Epithelial cell of proximal tubule (primary cell): ENCODE data around the gene TIAM2. TPM values are rescaled to one million over a fixed set of nuclear protein-coding genes. Genes with fewer than 3 reads are reported as not detected.

Experiments used
- DNase-seq: peaks from one replicate; pipeline ENCODE4 v3.0.0-alpha.2; 2011; ENCODE audit warnings: low read depth
- H3K4me3 ChIP-seq: 2 replicates; pipeline ENCODE4 v1.5.1; 2011; ENCODE audit warnings: low read depth, mild to moderate bottlenecking, low read length
- total RNA-seq: library from RNA; depleted of rRNA; stranded (reverse); fragments of >200 nt; gene quantifications from 2 replicates; pipeline ENCODE4 v1.2.3, GENCODE V29; 2015
- TF ChIP-seq, protein P1 (sequence below): conservative IDR thresholded peaks from 2 replicates; pipeline ENCODE4 v1.5.1; 2012; ENCODE audit warnings: low read depth, mild to moderate bottlenecking, low read length

TIAM2 gene
- total RNA-seq, 1 donor from 2014 or later, result 9.9 TPM

DNA sequence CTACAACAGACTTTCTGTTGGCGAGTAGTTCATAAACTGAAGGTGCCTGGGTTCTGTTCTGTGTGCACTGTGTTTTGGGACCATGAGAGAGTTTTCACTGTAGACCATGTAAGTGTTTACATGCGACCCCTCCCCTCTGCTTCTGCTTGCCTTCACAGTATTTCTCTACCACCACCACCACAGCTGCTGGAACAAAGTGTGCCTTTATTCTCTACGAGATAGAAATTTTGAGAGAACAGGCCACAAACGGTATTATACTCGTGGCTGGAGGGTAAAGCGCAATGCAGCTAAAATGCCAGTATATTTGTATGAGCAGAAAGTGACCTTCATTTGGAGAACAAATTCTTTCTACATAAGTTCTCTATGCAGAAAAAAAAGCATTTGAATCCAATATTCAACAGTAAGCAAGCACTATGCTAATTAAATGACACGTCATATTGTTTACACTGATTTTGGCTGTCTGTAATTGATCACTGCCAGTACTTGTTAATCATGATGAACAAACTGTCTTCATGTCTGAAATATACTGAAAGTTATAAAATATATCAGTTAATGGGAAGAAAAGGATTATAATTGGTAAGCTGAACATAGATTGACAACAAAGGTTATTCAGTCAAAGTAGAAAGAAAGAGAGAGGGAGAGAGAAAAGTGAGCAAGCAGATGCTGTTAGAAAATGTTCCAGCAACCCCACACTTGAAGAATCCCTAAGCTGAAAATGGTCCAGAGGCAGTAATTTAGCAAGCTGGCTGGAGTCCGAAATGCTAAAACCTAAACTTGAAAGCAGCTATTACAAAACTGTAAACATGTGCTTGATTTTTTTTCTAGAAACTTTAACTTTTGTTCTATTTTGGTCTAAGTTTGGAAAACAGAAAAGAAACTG, 277.5 kb downstream of the TIAM2 start:
- TF ChIP-seq, protein P1, sequence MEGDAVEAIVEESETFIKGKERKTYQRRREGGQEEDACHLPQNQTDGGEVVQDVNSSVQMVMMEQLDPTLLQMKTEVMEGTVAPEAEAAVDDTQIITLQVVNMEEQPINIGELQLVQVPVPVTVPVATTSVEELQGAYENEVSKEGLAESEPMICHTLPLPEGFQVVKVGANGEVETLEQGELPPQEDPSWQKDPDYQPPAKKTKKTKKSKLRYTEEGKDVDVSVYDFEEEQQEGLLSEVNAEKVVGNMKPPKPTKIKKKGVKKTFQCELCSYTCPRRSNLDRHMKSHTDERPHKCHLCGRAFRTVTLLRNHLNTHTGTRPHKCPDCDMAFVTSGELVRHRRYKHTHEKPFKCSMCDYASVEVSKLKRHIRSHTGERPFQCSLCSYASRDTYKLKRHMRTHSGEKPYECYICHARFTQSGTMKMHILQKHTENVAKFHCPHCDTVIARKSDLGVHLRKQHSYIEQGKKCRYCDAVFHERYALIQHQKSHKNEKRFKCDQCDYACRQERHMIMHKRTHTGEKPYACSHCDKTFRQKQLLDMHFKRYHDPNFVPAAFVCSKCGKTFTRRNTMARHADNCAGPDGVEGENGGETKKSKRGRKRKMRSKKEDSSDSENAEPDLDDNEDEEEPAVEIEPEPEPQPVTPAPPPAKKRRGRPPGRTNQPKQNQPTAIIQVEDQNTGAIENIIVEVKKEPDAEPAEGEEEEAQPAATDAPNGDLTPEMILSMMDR, result no peak
- DNase-seq, result no peak
- no peak overlapping the region for H3K4me3 ChIP-seq

DNA sequence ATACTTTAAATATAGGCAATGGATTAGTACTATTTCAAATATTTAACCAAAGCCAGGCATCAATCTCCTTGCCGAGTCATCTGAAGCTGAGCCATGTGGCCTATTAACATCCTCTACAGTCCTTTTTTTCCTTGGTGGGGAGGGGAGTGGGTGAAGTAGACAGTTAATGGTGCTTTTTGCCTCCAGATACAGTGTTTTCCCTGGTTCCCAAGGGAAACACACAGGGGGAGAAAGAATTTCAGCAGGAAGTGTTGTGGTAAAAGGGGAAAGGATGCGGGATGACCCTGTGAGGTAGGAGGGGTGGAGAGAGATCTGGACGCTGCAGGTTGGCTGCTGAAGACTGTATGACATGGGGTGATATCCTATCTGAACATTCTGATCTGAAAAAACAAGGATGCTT, 278.3 kb downstream of the TIAM2 start:
- no peak overlapping the region for H3K4me3 ChIP-seq
- peak; percentile 7 for DNase-seq
- TF ChIP-seq, protein P1, result no peak

DNA sequence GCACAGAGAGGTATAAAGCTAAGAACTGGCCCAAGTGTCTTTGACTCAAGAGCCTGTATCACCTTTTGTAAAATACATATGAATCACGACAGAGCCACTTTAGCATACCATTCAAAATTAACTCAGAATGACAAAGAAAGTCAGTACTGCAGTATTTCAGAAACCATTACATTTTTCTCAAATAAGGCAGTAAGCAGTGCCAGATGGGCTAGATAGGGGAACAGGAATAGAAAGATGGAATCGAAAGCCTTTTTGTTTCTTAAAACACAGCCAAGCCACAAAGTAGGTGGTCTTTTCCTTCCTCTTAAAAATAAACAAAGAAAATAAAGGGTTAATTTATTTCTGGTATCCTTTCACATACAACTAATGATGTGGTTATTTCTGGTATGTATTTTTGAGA, 279.0 kb downstream of the TIAM2 start:
- DNase-seq, result no peak
- TF ChIP-seq, protein P1, result no peak
- H3K4me3 ChIP-seq, result no peak overlapping the region

DNA sequence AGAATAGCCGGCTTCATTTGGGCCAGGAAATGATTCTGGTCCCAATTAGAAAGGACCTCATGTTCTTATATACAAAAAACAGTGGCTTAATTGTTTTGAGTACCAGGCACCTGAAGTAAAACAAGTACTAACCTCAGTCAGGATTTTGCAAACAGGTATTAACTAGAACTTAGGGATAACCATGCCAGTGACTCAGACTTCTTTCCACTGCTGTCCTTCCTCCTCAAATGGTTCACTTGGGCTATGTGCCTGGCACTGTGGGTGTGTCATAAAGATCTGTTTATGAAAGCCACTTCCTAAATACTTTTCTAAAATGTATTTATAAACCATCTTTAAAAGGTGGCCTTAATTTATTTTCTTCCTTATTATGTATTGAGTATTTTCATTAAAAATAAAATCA, 279.4 kb downstream of the TIAM2 start:
- TF ChIP-seq, protein P1, result no peak
- no peak overlapping the region for H3K4me3 ChIP-seq
- DNase-seq, result peak; percentile 18

DNA sequence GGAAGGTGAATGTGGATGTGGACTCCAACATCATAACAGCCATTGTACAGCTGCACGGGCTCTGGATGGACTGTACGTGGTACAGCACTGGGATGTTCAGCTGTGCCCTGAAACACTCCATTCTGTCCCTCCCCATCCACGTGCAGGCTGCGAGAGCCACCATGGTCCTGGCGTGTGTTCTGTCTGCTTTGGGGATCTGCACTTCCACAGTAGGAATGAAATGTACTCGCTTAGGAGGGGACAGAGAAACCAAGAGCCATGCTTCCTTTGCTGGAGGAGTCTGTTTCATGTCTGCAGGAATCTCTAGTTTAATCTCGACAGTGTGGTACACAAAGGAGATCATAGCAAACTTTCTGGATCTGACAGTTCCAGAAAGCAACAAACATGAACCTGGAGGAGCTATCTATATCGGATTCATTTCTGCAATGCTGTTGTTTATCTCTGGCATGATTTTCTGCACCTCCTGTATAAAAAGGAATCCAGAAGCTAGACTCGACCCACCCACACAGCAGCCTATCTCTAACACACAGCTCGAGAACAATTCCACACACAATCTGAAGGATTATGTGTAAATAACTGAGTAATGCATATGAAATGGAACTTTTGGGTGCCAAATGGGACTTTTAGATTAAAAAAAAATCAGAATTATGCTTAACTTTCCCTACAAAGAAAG, 280.8 kb downstream of the TIAM2 start:
- H3K4me3 ChIP-seq, result no peak overlapping the region
- DNase-seq, result no peak
- TF ChIP-seq, protein P1, result no peak

DNA sequence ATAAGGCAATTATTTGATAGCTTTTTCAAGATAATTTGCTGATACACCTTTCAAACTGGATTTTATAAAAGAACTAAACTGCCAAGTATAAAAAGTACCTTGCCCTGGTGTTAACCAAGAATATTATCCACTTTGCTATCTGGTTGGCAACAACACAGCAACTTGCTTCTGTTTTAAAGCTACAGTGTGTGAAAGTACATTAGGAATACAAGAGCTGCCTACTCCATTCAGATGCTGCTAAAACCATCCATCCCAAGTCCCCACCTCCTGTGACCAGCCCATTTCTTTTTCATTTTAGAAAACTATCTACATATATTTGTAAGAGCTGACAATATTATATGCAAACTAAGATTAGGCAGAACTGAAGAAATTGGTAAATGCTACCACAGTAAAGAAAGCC, 281.5 kb downstream of the TIAM2 start:
- DNase-seq, result no peak
- H3K4me3 ChIP-seq, result no peak overlapping the region
- TF ChIP-seq, protein P1, result no peak
